NT2/D1 (cell line): ENCODE results near the gene EXT2.

Source experiments
- DNase-seq: peaks from one replicate; pipeline ENCODE4 v3.0.0-alpha.2; 2011; ENCODE audit warnings: low read depth, low spot score
- H3K27me3 ChIP-seq: 2 replicates; pipeline ENCODE4 v1.6.0; 2011; ENCODE audit warnings: mild to moderate bottlenecking; ENCODE audit not compliant: insufficient read length, insufficient read depth
- H3K36me3 ChIP-seq: 2 replicates; pipeline ENCODE4 v1.6.1; 2011; ENCODE audit warnings: mild to moderate bottlenecking, low read length, mixed read lengths; ENCODE audit not compliant: insufficient read depth, insufficient read length
- H3K4me1 ChIP-seq: 2 replicates; pipeline ENCODE4 v1.5.1; 2011; ENCODE audit not compliant: insufficient read depth, insufficient read length
- H3K4me3 ChIP-seq: 2 replicates; pipeline ENCODE4 v1.5.1; 2011; ENCODE audit warnings: low read depth; ENCODE audit not compliant: insufficient read length
- H3K9ac ChIP-seq: 2 replicates; pipeline ENCODE4 v1.6.0; 2011; ENCODE audit warnings: low read depth; ENCODE audit not compliant: insufficient read length
- H3K9me3 ChIP-seq: 2 replicates; pipeline ENCODE4 v1.5.1; 2011; ENCODE audit warnings: mild to moderate bottlenecking, low read length; ENCODE audit not compliant: insufficient read depth
- SUZ12 ChIP-seq: IDR thresholded peaks from 2 replicates; pipeline ENCODE4 v1.6.1; 2011; ENCODE audit not compliant: insufficient read length, insufficient read depth; ENCODE audit errors: extremely low read depth
- YY1 ChIP-seq: IDR thresholded peaks from 2 replicates; pipeline ENCODE4 v1.6.1; 2011; ENCODE audit not compliant: insufficient read length, insufficient read depth
- ZNF274 ChIP-seq: IDR thresholded peaks from 2 replicates; pipeline ENCODE4 v1.6.1; 2011; ENCODE audit warnings: mild to moderate bottlenecking, low read depth, low read length

EXT2 gene

DNA sequence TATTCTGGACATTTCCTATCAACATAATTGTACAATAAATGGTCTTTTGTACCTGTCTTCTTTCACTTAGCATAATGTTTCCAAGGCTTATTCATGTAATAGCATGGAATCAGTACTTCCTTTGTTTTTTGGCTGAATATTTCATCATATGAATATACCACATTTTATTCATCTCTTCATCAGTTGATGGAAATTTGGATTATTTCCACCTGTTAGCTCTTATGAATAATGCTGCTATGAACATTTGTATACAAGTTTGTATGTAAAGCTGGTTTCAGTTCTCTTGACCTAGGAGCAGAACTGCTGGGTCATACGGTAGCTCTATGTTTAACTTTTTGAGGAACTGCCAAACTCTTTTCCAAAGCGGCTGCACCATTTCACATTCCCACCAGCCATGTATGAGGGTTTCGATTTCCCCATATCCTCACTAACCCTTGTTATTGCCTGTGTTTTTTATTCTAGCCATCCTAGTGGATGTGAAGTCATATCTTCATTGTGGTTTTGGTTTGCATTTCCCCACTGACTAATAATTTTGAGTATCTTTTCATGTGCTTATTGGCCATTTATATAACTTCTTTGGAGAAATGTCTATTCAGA, 20.9 kb downstream of the EXT2 start:
- no peak for DNase-seq
- H3K4me1 ChIP-seq, result peaks cover 4% of the 10 kb centered on the region
- H3K36me3 ChIP-seq, result peaks cover 41% of the 10 kb centered on the region
- TF ChIP-seq YY1 (no peak), SUZ12 (no peak)
- H3K9ac ChIP-seq, result no peak overlapping the region
- no peaks in the 10 kb centered on the region for H3K9me3 ChIP-seq
- H3K4me3 ChIP-seq, result no peak overlapping the region
- H3K27me3 ChIP-seq, result no peaks in the 10 kb centered on the region

DNA sequence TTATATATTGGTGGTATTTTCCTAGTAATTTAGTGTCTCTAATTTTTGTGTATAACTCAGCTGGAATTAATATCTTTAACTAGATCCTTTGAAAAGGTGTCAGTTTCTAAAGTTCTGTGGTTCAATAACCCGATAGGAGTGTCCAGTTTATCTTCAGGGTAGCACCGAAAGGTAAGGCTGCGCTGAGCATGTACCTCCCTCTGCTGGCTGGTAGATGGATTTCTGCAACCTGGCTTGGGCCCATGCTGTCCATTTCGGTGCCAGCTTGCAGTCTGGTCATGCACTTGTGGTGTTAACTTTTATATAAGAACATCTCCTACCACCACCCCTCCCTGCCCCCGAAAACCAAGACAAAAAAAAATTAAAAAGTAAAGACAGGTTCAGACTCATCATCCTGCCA, 24.7 kb downstream of the EXT2 start:
- DNase-seq, result no peak
- no peak overlapping the region for H3K9ac ChIP-seq

DNA sequence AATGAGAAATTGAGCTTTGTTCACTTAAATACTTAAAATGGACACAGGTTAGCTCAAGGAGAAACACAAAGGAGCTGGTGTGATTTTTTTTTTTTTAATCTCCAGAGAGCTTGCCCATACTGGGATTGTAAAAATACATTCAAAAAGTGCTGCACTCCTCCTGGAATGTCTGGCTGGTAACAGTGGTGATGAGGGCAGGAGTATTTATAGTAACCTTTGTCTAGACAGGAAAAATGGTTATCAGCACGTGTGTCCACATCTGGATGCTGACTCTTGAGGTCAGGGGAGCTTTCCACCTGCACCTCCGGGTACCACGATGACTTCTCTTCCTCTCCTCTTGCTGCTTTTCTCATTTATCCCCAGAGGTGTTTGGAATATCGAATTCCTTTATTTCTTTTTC, 30.1 kb downstream of the EXT2 start:
- Histone ChIP-seq H3K27me3 (no peaks in the 10 kb centered on the region), H3K4me1 (no peaks in the 10 kb centered on the region), H3K9me3 (no peaks in the 10 kb centered on the region), H3K4me3 (no peak overlapping the region), H3K9ac (no peak overlapping the region), H3K36me3 (peaks cover 61% of the 10 kb centered on the region)
- DNase-seq, result no peak
- TF ChIP-seq YY1 (no peak), ZNF274 (no peak), SUZ12 (no peak)

More for the DNA sequence above, 24.7 kb downstream of the EXT2 start:
- TF ChIP-seq SUZ12 (no peak), YY1 (no peak), ZNF274 (no peak)
- no peaks in the 10 kb centered on the region for H3K9me3 ChIP-seq
- no peaks in the 10 kb centered on the region for H3K27me3 ChIP-seq
- peaks cover 34% of the 10 kb centered on the region for H3K36me3 ChIP-seq
- H3K4me3 ChIP-seq, result no peak overlapping the region
- no peaks in the 10 kb centered on the region for H3K4me1 ChIP-seq

GRCh38 chr11:44126304-44126703, 30.8 kb downstream of the EXT2 start:
- Histone ChIP-seq H3K4me3 (no peak overlapping the region), H3K36me3 (peaks cover 65% of the 10 kb centered on the region), H3K9ac (no peak overlapping the region), H3K4me1 (no peaks in the 10 kb centered on the region), H3K27me3 (no peaks in the 10 kb centered on the region), H3K9me3 (no peaks in the 10 kb centered on the region)
- TF ChIP-seq SUZ12 (no peak), ZNF274 (no peak), YY1 (no peak)
- no peak for DNase-seq

- H3K36me3 ChIP-seq, result peaks cover 62% of the 10 kb centered on the region
These were observed 31.7 kb downstream of the EXT2 start for GRCh38 chr11:44127130-44127529.

DNA sequence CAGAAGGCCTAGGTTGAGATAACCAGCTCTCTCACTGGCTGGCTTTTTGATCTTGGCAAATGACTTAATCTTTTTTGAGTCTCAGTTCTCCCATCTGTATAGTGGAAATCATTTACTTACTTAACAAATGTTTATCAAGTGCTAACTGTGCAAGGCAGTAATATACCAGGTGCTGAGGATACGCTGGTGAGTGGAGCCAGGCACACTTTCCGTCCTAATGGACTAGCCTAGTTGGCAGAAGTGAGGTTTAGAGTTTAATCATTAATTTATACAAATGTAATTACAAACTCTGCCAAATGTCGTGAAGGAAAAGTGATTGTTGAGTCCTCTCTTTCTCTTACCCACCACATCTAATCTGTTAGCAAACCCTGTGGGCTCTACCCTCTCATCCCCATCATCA, 33.3 kb downstream of the EXT2 start:
- no peak for TF ChIP-seq SUZ12
- TF ChIP-seq ZNF274, result no peak
- TF ChIP-seq YY1, result no peak
- Histone ChIP-seq H3K4me1 (no peaks in the 10 kb centered on the region), H3K9me3 (no peaks in the 10 kb centered on the region), H3K27me3 (no peaks in the 10 kb centered on the region), H3K4me3 (no peak overlapping the region), H3K36me3 (peaks cover 68% of the 10 kb centered on the region), H3K9ac (no peak overlapping the region)
- no peak for DNase-seq

More at GRCh38 chr11:44127130-44127529, 31.7 kb downstream of the EXT2 start:
- no peak for DNase-seq
- TF ChIP-seq SUZ12 (no peak), ZNF274 (no peak), YY1 (no peak)
- no peaks in the 10 kb centered on the region for H3K27me3 ChIP-seq
- H3K4me3 ChIP-seq, result no peak overlapping the region
- H3K9ac ChIP-seq, result no peak overlapping the region
- no peaks in the 10 kb centered on the region for H3K4me1 ChIP-seq
- H3K9me3 ChIP-seq, result no peaks in the 10 kb centered on the region

GRCh38 chr11:44130751-44131150, 35.3 kb downstream of the EXT2 start:
- Histone ChIP-seq H3K9me3 (no peaks in the 10 kb centered on the region), H3K36me3 (peaks cover 54% of the 10 kb centered on the region), H3K4me3 (no peak overlapping the region), H3K27me3 (no peaks in the 10 kb centered on the region), H3K9ac (no peak overlapping the region), H3K4me1 (no peaks in the 10 kb centered on the region)
- TF ChIP-seq SUZ12, result no peak
- TF ChIP-seq ZNF274, result no peak
- no peak for TF ChIP-seq YY1
- no peak for DNase-seq
